Cardiac fibroblast (primary cell): ENCODE data around the gene LHFPL2.

Experiments
- DNase-seq, 2 donors: peaks; one replicate each; pipeline versions ENCODE4 v3.0.0 to v3.0.0-alpha.2; 2010; ENCODE audit warnings: low read depth in 2 of 2
- H3K4me3 ChIP-seq, 2 donors: replicated peaks in 1 of 2; 1 replicate in 1 of 2; 2 replicates in 1 of 2; pipeline ENCODE4 v1.5.1; 2011; ENCODE audit warnings: low read depth in 2 of 2, low read length in 2 of 2, mild to moderate bottlenecking in 2 of 2, moderate library complexity in 1 of 2
- TF ChIP-seq, protein P1 (sequence below): IDR thresholded peaks from one replicate; pipeline ENCODE4 v1.5.1; 2011; ENCODE audit warnings: low read depth, mild to moderate bottlenecking, low read length, inconsistent platforms

LHFPL2 gene

DNA sequence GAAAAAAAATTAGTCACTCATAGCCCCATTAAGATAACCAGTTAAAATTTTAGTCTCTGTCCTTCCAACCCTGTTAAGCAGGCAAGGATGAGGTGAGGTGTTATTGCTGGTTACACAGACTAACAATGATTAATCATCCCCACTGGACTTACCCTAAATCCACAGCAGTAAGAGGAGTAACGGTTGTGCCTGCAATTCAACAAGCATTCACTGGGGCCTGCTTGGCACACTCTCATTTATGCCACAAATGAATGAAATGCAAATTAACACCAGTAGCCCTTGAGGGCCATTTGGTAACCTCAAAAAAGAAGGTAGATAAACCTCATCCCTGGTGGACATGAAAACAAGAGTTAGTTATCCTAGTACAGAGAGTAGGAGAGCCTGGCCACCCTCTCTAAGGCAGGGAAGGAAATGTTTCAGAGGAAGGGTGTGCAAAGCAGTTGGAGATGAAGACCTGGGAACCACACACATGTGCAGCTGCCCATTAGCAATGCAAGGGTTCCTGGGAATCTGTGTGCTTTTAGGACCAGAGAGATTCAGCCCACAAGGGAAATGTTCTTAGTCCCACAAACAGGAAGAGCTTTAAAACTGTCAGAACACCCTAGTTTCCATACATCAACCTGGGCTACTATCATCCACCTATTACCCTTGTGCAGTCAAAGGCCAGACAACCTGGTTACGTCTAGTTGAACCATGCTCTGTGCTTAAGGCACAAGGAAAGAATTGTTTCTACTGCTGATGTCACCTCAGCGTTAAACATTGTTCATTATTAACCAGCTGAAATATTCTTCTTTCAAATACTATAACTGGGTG, 7.7 kb downstream of the LHFPL2 start:
- TF ChIP-seq, protein P1, sequence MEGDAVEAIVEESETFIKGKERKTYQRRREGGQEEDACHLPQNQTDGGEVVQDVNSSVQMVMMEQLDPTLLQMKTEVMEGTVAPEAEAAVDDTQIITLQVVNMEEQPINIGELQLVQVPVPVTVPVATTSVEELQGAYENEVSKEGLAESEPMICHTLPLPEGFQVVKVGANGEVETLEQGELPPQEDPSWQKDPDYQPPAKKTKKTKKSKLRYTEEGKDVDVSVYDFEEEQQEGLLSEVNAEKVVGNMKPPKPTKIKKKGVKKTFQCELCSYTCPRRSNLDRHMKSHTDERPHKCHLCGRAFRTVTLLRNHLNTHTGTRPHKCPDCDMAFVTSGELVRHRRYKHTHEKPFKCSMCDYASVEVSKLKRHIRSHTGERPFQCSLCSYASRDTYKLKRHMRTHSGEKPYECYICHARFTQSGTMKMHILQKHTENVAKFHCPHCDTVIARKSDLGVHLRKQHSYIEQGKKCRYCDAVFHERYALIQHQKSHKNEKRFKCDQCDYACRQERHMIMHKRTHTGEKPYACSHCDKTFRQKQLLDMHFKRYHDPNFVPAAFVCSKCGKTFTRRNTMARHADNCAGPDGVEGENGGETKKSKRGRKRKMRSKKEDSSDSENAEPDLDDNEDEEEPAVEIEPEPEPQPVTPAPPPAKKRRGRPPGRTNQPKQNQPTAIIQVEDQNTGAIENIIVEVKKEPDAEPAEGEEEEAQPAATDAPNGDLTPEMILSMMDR, result peak; percentile 20
- no peak overlapping the region for H3K4me3 ChIP-seq
- DNase-seq, result peak in 1 of 2 donors; percentile 68

DNA sequence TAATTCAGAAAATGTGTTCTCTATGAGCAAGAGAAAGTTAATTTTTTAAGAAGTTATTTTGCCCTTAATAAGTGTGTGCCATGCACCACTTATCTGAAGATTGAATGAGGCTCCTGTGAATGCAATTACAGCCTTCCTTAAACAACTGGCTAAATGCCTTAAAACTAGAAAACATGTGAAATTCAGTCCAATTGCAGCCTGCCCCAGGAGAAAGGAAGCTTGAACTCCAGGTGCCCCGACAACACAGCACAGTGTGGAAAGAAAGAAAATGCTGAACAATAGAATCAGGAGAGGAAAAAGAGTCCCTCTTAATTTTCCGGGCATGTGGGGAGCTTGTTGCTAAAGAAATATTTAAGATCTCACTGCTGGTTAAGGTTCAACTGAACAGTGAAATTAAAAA, 8.8 kb downstream of the LHFPL2 start:
- TF ChIP-seq, protein P1, result no peak
- peak in 1 of 2 donors; percentile 78 for DNase-seq
- H3K4me3 ChIP-seq, result no peak overlapping the region

DNA sequence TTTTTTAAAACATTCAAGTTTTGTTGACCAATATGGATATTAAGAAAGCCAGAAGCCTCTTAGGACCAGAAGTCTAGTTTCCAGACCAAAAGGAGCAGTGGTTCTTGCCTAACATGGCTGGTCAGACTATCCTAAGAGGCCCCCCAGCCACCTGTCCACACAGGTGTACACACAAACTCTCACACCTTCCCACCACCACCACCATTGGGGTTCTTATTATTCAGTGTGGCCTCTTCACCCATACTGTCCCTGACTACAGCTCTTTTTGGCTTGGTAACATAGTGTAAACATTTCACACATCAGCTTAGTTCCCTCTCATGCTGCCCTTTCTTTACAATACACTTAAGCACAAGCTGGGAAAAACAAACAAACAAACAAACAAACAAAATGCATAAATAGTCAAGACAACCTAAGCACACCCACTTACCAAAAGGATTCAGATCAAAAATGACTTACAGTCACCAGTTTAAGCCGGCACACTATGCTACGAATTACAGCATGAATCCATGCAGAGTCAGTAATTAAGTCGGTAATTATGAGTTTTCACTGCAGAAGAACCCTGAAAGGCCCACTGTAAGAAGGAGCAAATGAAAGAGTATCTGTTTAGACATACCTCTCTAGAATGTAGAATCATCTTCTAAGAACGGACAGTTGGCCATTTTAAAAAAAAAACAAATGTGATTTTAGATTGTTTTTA, 9.5 kb downstream of the LHFPL2 start:
- DNase-seq, result no peak
- H3K4me3 ChIP-seq, result no peak overlapping the region
- TF ChIP-seq, protein P1, result no peak

DNA sequence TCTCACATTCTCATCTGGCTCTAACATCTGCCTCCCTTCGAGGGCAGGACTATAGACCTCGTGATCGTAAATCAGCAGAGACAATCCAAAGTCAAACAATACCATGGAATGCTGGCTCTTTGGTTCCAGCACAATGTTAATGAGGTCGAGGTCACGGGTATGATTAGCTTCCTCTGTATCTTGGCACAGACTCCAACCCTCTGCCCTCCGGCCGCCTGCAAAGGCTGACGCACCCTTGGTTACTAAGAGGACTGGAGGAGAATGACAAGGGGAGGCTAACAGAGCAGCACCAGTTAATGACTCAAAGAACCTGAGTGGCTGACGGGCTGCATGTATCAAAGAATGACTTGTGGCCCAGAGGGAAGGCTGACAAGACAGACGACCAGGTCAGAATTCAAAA, 10.1 kb downstream of the LHFPL2 start:
- peak; percentile 96 to 98 for DNase-seq
- TF ChIP-seq, protein P1, result no peak
- no peak overlapping the region for H3K4me3 ChIP-seq

DNA sequence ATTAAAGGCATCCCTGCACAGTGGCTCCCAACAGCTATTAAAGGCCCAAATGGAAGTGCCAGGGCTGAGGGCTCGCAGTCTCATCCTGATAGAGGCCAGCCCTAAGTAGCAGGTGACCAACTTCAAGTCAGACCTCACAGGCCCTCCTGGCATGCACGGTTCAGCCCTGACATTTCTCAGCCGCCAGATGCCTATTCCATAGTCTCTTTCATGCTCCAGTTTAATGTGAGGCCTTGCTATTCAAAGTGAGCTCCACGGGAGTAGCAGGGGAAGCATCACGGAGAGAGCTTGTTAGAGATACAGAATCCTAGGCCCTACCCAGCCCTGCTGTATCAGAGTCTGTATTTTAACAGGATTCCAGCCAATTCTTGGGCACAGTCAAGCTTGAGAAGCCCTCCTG, 11.1 kb downstream of the LHFPL2 start:
- no peak overlapping the region for H3K4me3 ChIP-seq
- TF ChIP-seq, protein P1, result no peak
- no peak for DNase-seq

DNA sequence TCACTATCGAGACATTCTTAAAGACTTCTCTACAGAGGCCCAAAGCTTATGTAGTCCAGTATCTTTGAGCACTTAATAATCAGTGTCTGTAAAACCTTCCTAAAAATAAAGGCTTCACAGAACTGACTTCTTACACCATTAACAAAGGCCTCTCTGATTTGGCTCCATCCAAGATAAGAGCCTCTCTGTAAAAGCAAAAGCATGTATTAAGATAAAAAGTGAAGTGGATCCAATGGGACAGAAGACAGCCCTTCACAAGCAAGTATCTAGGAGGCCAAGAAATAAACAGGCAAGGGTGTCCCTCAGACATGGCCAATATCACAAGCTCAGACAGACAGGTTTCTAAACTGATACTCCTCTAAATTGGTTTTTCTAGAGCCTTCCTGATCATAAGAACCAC, 11.9 kb downstream of the LHFPL2 start:
- TF ChIP-seq, protein P1, result no peak
- no peak for DNase-seq
- no peak overlapping the region for H3K4me3 ChIP-seq
